ENCODE data around the gene SLC22A12.

SLC22A12 gene

GRCh38 chr11:64629103-64629502, 38.1 kb downstream of the SLC22A12 start:
- no peak for DNase-seq (ENCODE audit: low read depth)
- H3K4me3 ChIP-seq (ENCODE audit: control insufficient read depth, low read depth, low read length) = no peak overlapping the region
- TF ChIP-seq CTCF (IDR thresholded peaks at IDR 0.05; ENCODE audit: control insufficient read depth, insufficient read depth, low read depth, low read length, missing control alignments) = no peak

- DNase-seq (ENCODE audit: low read depth) = no peak
Measured at GRCh38 chr11:64629796-64630562, 39.0 kb downstream of the SLC22A12 start.

GRCh38 chr11:64631675-64632074, 40.7 kb downstream of the SLC22A12 start:
- no peak for TF ChIP-seq CTCF (IDR thresholded peaks at IDR 0.05; ENCODE audit: control insufficient read depth, insufficient read depth, low read depth, low read length, missing control alignments)
- H3K4me3 ChIP-seq (ENCODE audit: control insufficient read depth, low read depth, low read length) = no peak overlapping the region
- no peak for DNase-seq (ENCODE audit: low read depth)

More at GRCh38 chr11:64629796-64630562, 39.0 kb downstream of the SLC22A12 start:
- TF ChIP-seq CTCF (IDR thresholded peaks at IDR 0.05; ENCODE audit: control insufficient read depth, insufficient read depth, low read depth, low read length, missing control alignments) = no peak
- H3K4me3 ChIP-seq (ENCODE audit: control insufficient read depth, low read depth, low read length) = no peak overlapping the region

GRCh38 chr11:64632237-64632636, 41.2 kb downstream of the SLC22A12 start:
- DNase-seq (ENCODE audit: low read depth) = no peak
- no peak overlapping the region for H3K4me3 ChIP-seq (ENCODE audit: control insufficient read depth, low read depth, low read length)
- TF ChIP-seq CTCF (IDR thresholded peaks at IDR 0.05; ENCODE audit: control insufficient read depth, insufficient read depth, low read depth, low read length, missing control alignments) = no peak

DNA sequence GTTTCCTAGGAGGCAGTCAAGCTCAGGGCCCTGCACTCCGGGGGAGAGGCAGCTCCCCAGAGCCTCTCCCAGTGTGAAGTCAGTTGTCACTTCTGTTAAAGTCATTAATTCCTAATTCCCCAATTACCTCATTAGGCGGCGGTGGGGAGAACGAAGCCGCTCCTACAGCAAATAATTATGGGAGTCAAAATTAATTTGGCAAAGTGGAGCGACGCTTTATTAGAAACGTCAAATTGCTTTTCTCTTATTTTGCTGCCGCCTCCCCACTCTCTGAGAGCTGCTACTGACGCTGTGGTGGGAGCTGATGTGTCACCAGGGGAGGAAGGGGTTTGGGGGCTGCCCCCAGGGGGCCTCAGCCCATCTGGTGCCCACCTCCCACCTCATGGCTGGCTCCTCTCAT, 41.6 kb downstream of the SLC22A12 start:
- TF ChIP-seq CTCF (IDR thresholded peaks at IDR 0.05; ENCODE audit: control insufficient read depth, insufficient read depth, low read depth, low read length, missing control alignments) = no peak
- H3K4me3 ChIP-seq (ENCODE audit: control insufficient read depth, low read depth, low read length) = no peak overlapping the region
- DNase-seq (ENCODE audit: low read depth) = no peak

DNA sequence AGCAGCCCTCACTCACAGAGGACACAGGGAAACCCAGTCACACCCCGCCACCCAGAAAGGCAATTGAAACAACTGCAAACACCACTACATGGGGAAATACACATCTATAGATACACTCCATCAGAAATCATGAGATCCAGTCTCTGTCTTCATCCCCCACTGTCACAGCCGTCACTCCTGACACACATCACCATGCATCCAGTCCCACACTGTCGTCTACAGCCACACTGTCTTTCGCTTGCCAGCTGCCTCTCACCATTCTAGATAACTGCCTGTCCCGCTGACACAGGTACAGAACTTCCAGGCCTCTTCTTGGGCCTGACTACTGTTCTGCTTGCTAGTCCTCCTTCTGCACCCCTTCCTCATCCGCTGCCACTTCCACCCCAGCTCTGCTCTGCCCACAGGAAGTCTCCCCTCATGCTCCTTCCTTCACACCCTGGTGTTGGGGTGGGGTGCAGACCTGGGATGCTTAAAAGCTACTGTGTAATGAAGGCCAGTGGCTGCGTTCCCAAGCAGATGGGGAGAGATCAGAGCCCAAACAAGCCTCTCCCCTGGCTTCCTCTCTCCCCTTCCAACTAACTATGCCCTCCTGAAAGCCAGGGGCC, 42.6 kb downstream of the SLC22A12 start:
- H3K4me3 ChIP-seq (ENCODE audit: control insufficient read depth, low read depth, low read length) = no peak overlapping the region
- no peak for TF ChIP-seq CTCF (IDR thresholded peaks at IDR 0.05; ENCODE audit: control insufficient read depth, insufficient read depth, low read depth, low read length, missing control alignments)
- DNase-seq (ENCODE audit: low read depth) = no peak

Measured in AG09309 (cell line).